MG63 (cell line): ENCODE results near the gene TMEM190. TPM values are rescaled to one million over a fixed set of nuclear protein-coding genes. Genes with fewer than 3 reads are reported as not detected.

Source experiments
- DNase-seq: peaks from one replicate; pipeline ENCODE4 v3.0.0-alpha.2; 2020
- H3K27me3 ChIP-seq: fragments of 250-450 bp; sonication (Bioruptor Pico); 2 replicates; pipeline ENCODE4 v1.5.1; 2020; ENCODE audit warnings: mild to moderate bottlenecking, moderate library complexity
- H3K36me3 ChIP-seq: fragments of 250-450 bp; sonication (Bioruptor Pico); 2 replicates; pipeline ENCODE4 v1.5.1; 2020; ENCODE audit warnings: mild to moderate bottlenecking, moderate library complexity
- H3K4me3 ChIP-seq: fragments of 250-450 bp; sonication (Bioruptor Pico); 2 replicates; pipeline ENCODE4 v1.5.1; 2020; ENCODE audit warnings: mild to moderate bottlenecking, moderate library complexity
- H3K9me3 ChIP-seq: fragments of 250-450 bp; sonication (Bioruptor Pico); 2 replicates; pipeline ENCODE4 v1.5.1; 2020; ENCODE audit warnings: mild to moderate bottlenecking, moderate library complexity
- total RNA-seq: library from RNA; depleted of rRNA; stranded (reverse); fragments of >200 nt; shearing (Covaris generic); gene quantifications from 2 replicates; pipeline ENCODE4 v1.2.3, GENCODE V29; 2014; ENCODE audit warnings: low replicate concordance

Gene TMEM190
- total RNA-seq, 1 experiment from 2014 or later, result not detected

GRCh38 chr19:55379174-55379573 lies 2.5 kb downstream of the TMEM190 start:
- H3K4me3 ChIP-seq, result no peak overlapping the region
- H3K27me3 ChIP-seq, result no peaks in the 10 kb centered on the region
- no peak for DNase-seq
- H3K36me3 ChIP-seq, result no peaks in the 10 kb centered on the region; the same call in 1 of the 2 replicates
- H3K9me3 ChIP-seq, result no peaks in the 10 kb centered on the region

GRCh38 chr19:55382013-55382412 lies 5.4 kb downstream of the TMEM190 start:
- peaks cover 12% of the 10 kb centered on the region for H3K36me3 ChIP-seq
- DNase-seq, result no peak
- no peak overlapping the region for H3K4me3 ChIP-seq
- H3K9me3 ChIP-seq, result no peaks in the 10 kb centered on the region
- no peaks in the 10 kb centered on the region for H3K27me3 ChIP-seq

- H3K4me3 ChIP-seq, result no peak overlapping the region
- no peaks in the 10 kb centered on the region for H3K27me3 ChIP-seq
- no peaks in the 10 kb centered on the region for H3K9me3 ChIP-seq
- no peak for DNase-seq
- peaks cover 17% of the 10 kb centered on the region for H3K36me3 ChIP-seq
Observed at GRCh38 chr19:55382522-55383054, 6.0 kb downstream of the TMEM190 start.

- H3K9me3 ChIP-seq, result no peaks in the 10 kb centered on the region
- peak overlapping the region; percentile 94 for H3K4me3 ChIP-seq
- H3K36me3 ChIP-seq, result peaks cover 26% of the 10 kb centered on the region
- peak; percentile 72 for DNase-seq
- no peaks in the 10 kb centered on the region for H3K27me3 ChIP-seq
Observed at GRCh38 chr19:55383279-55384130, 6.9 kb downstream of the TMEM190 start.

GRCh38 chr19:55384131-55384919 lies 7.7 kb downstream of the TMEM190 start, which contains the start of gene TMEM238:
TSS of gene TMEM238 (minus strand) at chr19:55384292. CDS start at chr19:55384259, 33 bp downstream.
- no peaks in the 10 kb centered on the region for H3K9me3 ChIP-seq
- peak within 1 kb of the TSS; percentile 94 for H3K4me3 ChIP-seq
- H3K27me3 ChIP-seq, result no peaks in the 10 kb centered on the region
- peaks cover 35% of the 10 kb centered on the region for H3K36me3 ChIP-seq
- DNase-seq, result no peak

- no peaks in the 10 kb centered on the region for H3K27me3 ChIP-seq
- peak; percentile 96 for DNase-seq
- H3K36me3 ChIP-seq, result peaks cover 43% of the 10 kb centered on the region
- H3K4me3 ChIP-seq, result peak overlapping the region; percentile 94
- H3K9me3 ChIP-seq, result no peaks in the 10 kb centered on the region
Observed at GRCh38 chr19:55384920-55385723, 8.5 kb downstream of the TMEM190 start.

- Histone ChIP-seq H3K9me3 (no peaks in the 10 kb centered on the region), H3K27me3 (no peaks in the 10 kb centered on the region), H3K36me3 (peaks cover 51% of the 10 kb centered on the region), H3K4me3 (peak within 1 kb of the TSS; percentile 94)
- DNase-seq, result peak; percentile 97
Observed at GRCh38 chr19:55385724-55386492, 9.3 kb downstream of the TMEM190 start, which contains the start of gene RPL28. TSS of gene RPL28 (plus strand) at chr19:55385932. CDS start at chr19:55386358, 426 bp downstream.

GRCh38 chr19:55386493-55386971 lies 9.9 kb downstream of the TMEM190 start:
- H3K27me3 ChIP-seq, result no peaks in the 10 kb centered on the region
- peaks cover 57% of the 10 kb centered on the region for H3K36me3 ChIP-seq
- DNase-seq, result no peak
- H3K4me3 ChIP-seq, result peak overlapping the region; percentile 94
- H3K9me3 ChIP-seq, result no peaks in the 10 kb centered on the region

GRCh38 chr19:55387736-55388497 lies 11.3 kb downstream of the TMEM190 start:
- DNase-seq, result no peak
- Histone ChIP-seq H3K27me3 (no peaks in the 10 kb centered on the region), H3K9me3 (no peaks in the 10 kb centered on the region), H3K4me3 (peak overlapping the region; percentile 94), H3K36me3 (peaks cover 63% of the 10 kb centered on the region)

- Histone ChIP-seq H3K36me3 (peaks cover 63% of the 10 kb centered on the region), H3K27me3 (no peaks in the 10 kb centered on the region), H3K9me3 (no peaks in the 10 kb centered on the region), H3K4me3 (no peak overlapping the region)
- DNase-seq, result no peak
Observed at GRCh38 chr19:55389386-55390317, 13.0 kb downstream of the TMEM190 start.

GRCh38 chr19:55390461-55390880 lies 13.8 kb downstream of the TMEM190 start:
- no peaks in the 10 kb centered on the region for H3K27me3 ChIP-seq
- H3K4me3 ChIP-seq, result no peak overlapping the region
- DNase-seq, result no peak
- peaks cover 63% of the 10 kb centered on the region for H3K36me3 ChIP-seq
- H3K9me3 ChIP-seq, result no peaks in the 10 kb centered on the region

GRCh38 chr19:55391191-55391670 lies 14.6 kb downstream of the TMEM190 start:
- no peak overlapping the region for H3K4me3 ChIP-seq
- H3K36me3 ChIP-seq, result peaks cover 59% of the 10 kb centered on the region

GRCh38 chr19:55391702-55392615 lies 15.3 kb downstream of the TMEM190 start:
- no peak for DNase-seq
- H3K27me3 ChIP-seq, result no peaks in the 10 kb centered on the region
- no peak overlapping the region for H3K4me3 ChIP-seq
- H3K36me3 ChIP-seq, result peaks cover 52% of the 10 kb centered on the region
- H3K9me3 ChIP-seq, result no peaks in the 10 kb centered on the region

More at GRCh38 chr19:55391191-55391670, 14.6 kb downstream of the TMEM190 start:
- no peak for DNase-seq
- H3K9me3 ChIP-seq, result no peaks in the 10 kb centered on the region
- H3K27me3 ChIP-seq, result no peaks in the 10 kb centered on the region
